CD14-positive monocyte (primary cell): Measurements from ENCODE around the gene NEIL3. TPM values are rescaled to one million over a fixed set of nuclear protein-coding genes. Genes with fewer than 3 reads are reported as not detected.

Source experiments
- DNase-seq, 3 donors: peaks; one replicate each; pipeline ENCODE4 v3.0.0-alpha.2; 2011 to 2022
- H2AFZ ChIP-seq: 2 replicates; pipeline ENCODE4 v1.6.0; 2012; ENCODE audit warnings: mild to moderate bottlenecking, low read depth, low read length, inconsistent platforms; ENCODE audit not compliant: insufficient read depth, poor library complexity, severe bottlenecking
- H3K27ac ChIP-seq, 2 donors: 1 replicate in 1 of 2; 2 replicates in 1 of 2; pipeline ENCODE4 v1.5.1; 2012 to 2013; ENCODE audit warnings: low read length in 2 of 2, control low read depth in 1 of 2, inconsistent platforms in 1 of 2, low read depth in 1 of 2, mild to moderate bottlenecking in 1 of 2
- H3K27me3 ChIP-seq, 2 donors: one replicate each; pipeline versions ENCODE4 v1.6.0 to v1.6.1; 2011 to 2013; ENCODE audit warnings: low read length in 2 of 2; ENCODE audit not compliant: control insufficient read depth in 2 of 2, insufficient read depth in 2 of 2
- H3K36me3 ChIP-seq, 2 donors: replicated peaks in 1 of 2; 1 replicate in 1 of 2; 2 replicates in 1 of 2; pipeline versions ENCODE4 v1.5.1 to v1.6.1; 2012 to 2013; ENCODE audit warnings: low read length in 2 of 2, control low read depth in 1 of 2, inconsistent platforms in 1 of 2, mild to moderate bottlenecking in 1 of 2; ENCODE audit not compliant: insufficient read depth in 2 of 2, control insufficient read depth in 1 of 2
- H3K4me1 ChIP-seq, 2 donors: 1 replicate in 1 of 2; 2 replicates in 1 of 2; pipeline versions ENCODE4 v1.5.1 to v1.6.1; 2012 to 2013; ENCODE audit warnings: low read length in 2 of 2, control low read depth in 1 of 2, inconsistent platforms in 1 of 2, mild to moderate bottlenecking in 1 of 2, moderate library complexity in 1 of 2; ENCODE audit not compliant: insufficient read depth in 2 of 2, control insufficient read depth in 1 of 2
- H3K4me2 ChIP-seq: replicated peaks from 2 replicates; pipeline ENCODE3; 2012; ENCODE audit warnings: low read length, moderate library complexity, mild to moderate bottlenecking; ENCODE audit not compliant: poor library complexity, severe bottlenecking; ENCODE audit errors: extremely low read depth
- H3K4me3 ChIP-seq, 3 experiments: fragments of 200-600 bp in 1 of 3; sonication (generic) in 1 of 3; replicated peaks in 1 of 3; 1 replicate in 2 of 3; 2 replicates in 1 of 3; pipeline ENCODE4 v1.5.1; 2011 to 2013; ENCODE audit warnings: low read length in 3 of 3, mild to moderate bottlenecking in 3 of 3, control low read depth in 2 of 3, low read depth in 2 of 3, inconsistent platforms in 1 of 3, moderate library complexity in 1 of 3
- H3K79me2 ChIP-seq: 2 replicates; pipeline ENCODE4 v1.6.0; 2012; ENCODE audit warnings: mild to moderate bottlenecking, control low read depth, inconsistent platforms, low read length, moderate library complexity; ENCODE audit not compliant: insufficient read depth
- H3K9ac ChIP-seq: 2 replicates; pipeline ENCODE4 v1.6.0; 2017; ENCODE audit warnings: low read length, mild to moderate bottlenecking; ENCODE audit not compliant: insufficient read depth, poor library complexity, severe bottlenecking
- H3K9me3 ChIP-seq, 2 donors: replicated peaks in 1 of 2; 1 replicate in 1 of 2; 2 replicates in 1 of 2; pipeline versions ENCODE4 v1.5.1 to v1.6.1; 2012 to 2013; ENCODE audit warnings: low read length in 2 of 2, control low read depth in 1 of 2; ENCODE audit not compliant: control insufficient read depth in 1 of 2, insufficient read depth in 1 of 2
- H4K20me1 ChIP-seq: 2 replicates; pipeline ENCODE4 v1.6.0; 2012; ENCODE audit warnings: mild to moderate bottlenecking, low read length, control low read depth, moderate library complexity; ENCODE audit not compliant: insufficient read depth
- H3K27ac Mint-ChIP-seq, 7 donors: one replicate each; pipeline ENCODE4 v1.8.0; 2020; ENCODE audit warnings: mild to moderate bottlenecking in 7 of 7, mixed read lengths in 7 of 7, moderate library complexity in 6 of 7, inconsistent platforms in 2 of 7
- H3K27me3 Mint-ChIP-seq, 3 donors: one replicate each; pipeline ENCODE4 v1.8.0; 2021 to 2022; ENCODE audit warnings: low read depth in 3 of 3, mild to moderate bottlenecking in 3 of 3, mixed read lengths in 3 of 3, moderate library complexity in 3 of 3, inconsistent platforms in 1 of 3
- H3K36me3 Mint-ChIP-seq, 2 donors: one replicate each; pipeline ENCODE4 v1.8.0; 2020; ENCODE audit warnings: mixed read lengths in 2 of 2, inconsistent platforms in 1 of 2, mild to moderate bottlenecking in 1 of 2
- H3K4me1 Mint-ChIP-seq: one replicate; pipeline ENCODE4 v1.8.0; 2020; ENCODE audit warnings: mild to moderate bottlenecking, mixed read lengths
- H3K4me3 Mint-ChIP-seq, 2 donors: one replicate each; pipeline ENCODE4 v1.8.0; 2020; ENCODE audit warnings: mild to moderate bottlenecking in 2 of 2, mixed read lengths in 2 of 2, moderate library complexity in 1 of 2
- H3K9me3 Mint-ChIP-seq, 7 donors: one replicate each; pipeline ENCODE4 v1.8.0; 2020 to 2022; ENCODE audit warnings: mixed read lengths in 7 of 7, mild to moderate bottlenecking in 6 of 7, moderate library complexity in 6 of 7, inconsistent platforms in 2 of 7
- CTCF ChIP-seq: fragments of 200-600 bp; IDR thresholded peaks from one replicate; pipeline ENCODE4 v1.8.0; 2022; ENCODE audit warnings: antibody characterized with exemption, mild to moderate bottlenecking
- whole genome bisulfite sequencing: methylation state at CpG from one replicate; pipeline ENCODE4 v1.1.5; 2013; ENCODE audit warnings: missing lambda C conversion rate; ENCODE audit not compliant: insufficient coverage; 5-methylcytosine and 5-hydroxymethylcytosine counted together
- intact Hi-C, 2 donors: fragments of 100-400 bp; cut with micrococcal nuclease; formaldehyde crosslinking; loops; one replicate each; pipeline versions ENCODE4 v1.15.0 to v1.15.1; 2023
- polyA plus RNA-seq, 3 donors: library from polyadenylated mRNA; depleted of rRNA in 1 of 3; unstranded in 2 of 3; stranded (reverse) in 1 of 3; fragments of 300-500 nt in 2 of 3; fragments of >200 nt in 1 of 3; fragmentation: Illumina TruSeq in 2 of 3; gene quantifications; 1 replicate in 2 of 3; 2 replicates in 1 of 3; pipeline ENCODE4 v1.2.3, GENCODE V29; 2012 to 2021

NEIL3 gene
- polyA plus RNA-seq, 3 donors = 0.70 to 0.85 TPM; not detected in 1

- WGBS = no CpG with 5 or more reads among the region's 2 CpGs
- Mint-ChIP-seq H3K27me3 (peaks cover 0 to 4% (median 2%) of the 10 kb centered on the region in 3 donors), H3K4me1 (peaks cover 33% of the 10 kb centered on the region)
These were observed 11.8 kb upstream of the NEIL3 start for GRCh38 chr4:177297785-177298391.

DNA sequence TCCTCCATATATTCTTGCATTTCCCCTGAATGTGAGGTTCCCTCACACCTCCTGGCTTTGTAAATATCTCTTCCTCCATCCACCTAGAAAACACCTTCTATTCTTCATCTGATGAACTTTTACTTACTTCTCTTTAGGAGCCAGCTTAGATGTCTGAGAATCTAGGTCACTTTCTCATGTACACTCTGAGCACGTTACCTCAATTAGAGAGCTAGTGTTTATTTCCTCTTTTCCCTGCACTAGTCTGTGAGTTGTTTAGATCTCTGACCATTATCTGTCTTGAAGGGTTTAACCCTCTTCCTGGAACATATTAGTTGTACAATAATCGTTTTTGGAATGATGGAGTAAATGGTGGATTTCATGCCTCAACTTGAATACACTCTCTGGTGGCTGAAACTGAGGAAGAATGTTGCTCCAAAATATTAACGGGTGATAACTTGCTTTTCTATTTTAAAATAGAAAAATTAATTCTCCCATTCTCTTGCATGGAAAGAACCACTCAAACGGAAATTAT is 8.5 kb upstream of the NEIL3 start:
- Histone ChIP-seq H3K4me2 (no peak overlapping the region), H3K4me3 (no peak overlapping the region), H3K9ac (no peak overlapping the region), H3K79me2 (no peaks in the 10 kb centered on the region), H3K4me1 (peaks cover 10 to 16% of the 10 kb centered on the region in 2 donors), H2AFZ (peak overlapping the region; percentile 29), H3K36me3 (no peaks in the 10 kb centered on the region), H3K27me3 (no peaks in the 10 kb centered on the region), H3K9me3 (peaks cover 9% of the 10 kb centered on the region in 2 donors), H4K20me1 (no peaks in the 10 kb centered on the region), H3K27ac (no peak overlapping the region)
- Mint-ChIP-seq H3K27me3 (peaks cover 0 to 2% (median 1%) of the 10 kb centered on the region in 3 donors), H3K9me3 (peaks cover 5 to 11% (median 10%) of the 10 kb centered on the region in 7 donors), H3K4me3 (peak overlapping the region in 1 of 2 donors; percentile 55), H3K27ac (no peak overlapping the region), H3K4me1 (peaks cover 15% of the 10 kb centered on the region), H3K36me3 (no peaks in the 10 kb centered on the region)
- intact Hi-C loops = no loop called here
- WGBS = no CpG with 5 or more reads among the region's 4 CpGs
- no peak for TF ChIP-seq CTCF
- peak in 1 of 3 donors; percentile 23 for DNase-seq

More at GRCh38 chr4:177297785-177298391, 11.8 kb upstream of the NEIL3 start:
- Histone ChIP-seq H3K9ac (no peak overlapping the region), H3K27me3 (no peaks in the 10 kb centered on the region), H3K9me3 (peaks cover 9% of the 10 kb centered on the region in 2 donors), H2AFZ (no peak overlapping the region), H3K79me2 (no peaks in the 10 kb centered on the region), H3K27ac (no peak overlapping the region), H3K4me1 (peaks cover 26 to 37% of the 10 kb centered on the region in 2 donors), H4K20me1 (no peaks in the 10 kb centered on the region), H3K4me2 (no peak overlapping the region), H3K4me3 (no peak overlapping the region), H3K36me3 (no peaks in the 10 kb centered on the region)
- Mint-ChIP-seq H3K9me3 (peaks cover 5 to 11% (median 10%) of the 10 kb centered on the region in 7 donors), H3K36me3 (no peaks in the 10 kb centered on the region), H3K27ac (no peak overlapping the region), H3K4me3 (no peak overlapping the region)
- DNase-seq = no peak
- TF ChIP-seq CTCF = no peak
- intact Hi-C loops = no loop called here
